HG03457 (cell line): Measurements from ENCODE around the gene CLRN3.

Experiments
- ATAC-seq: cut with Tn5 transposase; IDR thresholded peaks from one replicate; pipeline ENCODE4 v1.9.1; 2021; ENCODE audit warnings: moderate number of reproducible peaks; ENCODE audit not compliant: unreplicated experiment

The CLRN3 gene

GRCh38 chr10:127892743-127893142, at the start of gene CLRN3:
Gene CLRN3 (minus strand): TSS chr10:127892941. CDS start chr10:127892784, 157 bp downstream.
- ATAC-seq = no peak

GRCh38 chr10:127940866-127941640, 48.3 kb upstream of the CLRN3 start:
- ATAC-seq = no peak

- ATAC-seq = no peak
Measured at GRCh38 chr10:127939786-127940330, 47.1 kb upstream of the CLRN3 start.

- no peak for ATAC-seq
Measured at GRCh38 chr10:127937915-127938463, 45.2 kb upstream of the CLRN3 start.

- ATAC-seq = no peak
Measured at GRCh38 chr10:127937069-127937468, 44.3 kb upstream of the CLRN3 start.

GRCh38 chr10:127935071-127935561, 42.4 kb upstream of the CLRN3 start:
- ATAC-seq = no peak

- no peak for ATAC-seq
Measured at GRCh38 chr10:127934383-127934782, 41.6 kb upstream of the CLRN3 start.

GRCh38 chr10:127933271-127933670, 40.5 kb upstream of the CLRN3 start:
- no peak for ATAC-seq

- ATAC-seq = no peak
Measured at GRCh38 chr10:127932521-127933270, 40.0 kb upstream of the CLRN3 start.

- ATAC-seq = no peak
Measured at GRCh38 chr10:127928021-127928806, 35.5 kb upstream of the CLRN3 start.

- no peak for ATAC-seq
Measured at GRCh38 chr10:127926455-127926854, 33.7 kb upstream of the CLRN3 start.

- ATAC-seq = no peak
Measured at GRCh38 chr10:127925471-127926207, 32.9 kb upstream of the CLRN3 start.

- ATAC-seq = no peak
Measured at GRCh38 chr10:127923646-127924045, 30.9 kb upstream of the CLRN3 start.

GRCh38 chr10:127922675-127923366, 30.1 kb upstream of the CLRN3 start:
- no peak for ATAC-seq

- no peak for ATAC-seq
Measured at GRCh38 chr10:127922206-127922605, 29.5 kb upstream of the CLRN3 start.

GRCh38 chr10:127921753-127922145, 29.0 kb upstream of the CLRN3 start:
- ATAC-seq = no peak

- no peak for ATAC-seq
Measured at GRCh38 chr10:127921075-127921752, 28.5 kb upstream of the CLRN3 start.

GRCh38 chr10:127920306-127921074, 27.7 kb upstream of the CLRN3 start:
- no peak for ATAC-seq
